ENCODE measurements around the gene UNC45A. TPM values are rescaled to one million over a fixed set of nuclear protein-coding genes. Genes with fewer than 3 reads are reported as not detected.
A peak's percentile ranks its signal among the peaks of the same experiment; 100 is the strongest.

UNC45A gene
- total RNA-seq, 1 experiment from 2014 or later, result 68.4 TPM

- BruUV-seq (replicated peaks), result no TSS peak
- H3K9ac ChIP-seq (ENCODE audit: low read length), result no peak overlapping the region
- no peak overlapping the region for H3K4me2 ChIP-seq (ENCODE audit: low read length)
- intact Hi-C loops (cut with micrococcal nuclease), result no loop called here
- no peaks in the 10 kb centered on the region for H3K27me3 ChIP-seq (ENCODE audit: low read length)
- H3K79me2 ChIP-seq (ENCODE audit: low read length), result peaks cover 10% of the 10 kb centered on the region
- TF ChIP-seq EZH2phosphoT487 (IDR thresholded peaks at IDR 0.05; ENCODE audit: borderline replicate concordance, low read length) (no peak), CTCF (conservative IDR thresholded peaks at IDR 0.05; ENCODE audit: low read depth, low read length) (no peak), EZH2 (IDR thresholded peaks at IDR 0.05; ENCODE audit: low read length, unreplicated experiment) (no peak)
- no peaks in the 10 kb centered on the region for H3K9me3 ChIP-seq (ENCODE audit: low read length)
- H4K20me1 ChIP-seq (ENCODE audit: low read length), result no peaks in the 10 kb centered on the region
- H3K36me3 ChIP-seq (ENCODE audit: low read depth, low read length), result peaks cover 16% of the 10 kb centered on the region
- H3K4me3 ChIP-seq (ENCODE audit: low read length), result no peak overlapping the region
- H2AFZ ChIP-seq (ENCODE audit: low read length), result 0 out of 2 replicates have a peak overlapping the region, but pooled peaks have one; percentile 91
- H3F3A ChIP-seq (ENCODE audit: low read length, unreplicated experiment), result no peaks in the 10 kb centered on the region
- ChIA-PET CTCF (no interaction called here), POLR2A (ENCODE audit: unreplicated experiment) (no interaction called here)
- H3K4me1 ChIP-seq (ENCODE audit: insufficient read depth, low read length), result peaks cover 29% of the 10 kb centered on the region
- no peak for DNase-seq
- H3K9me2 ChIP-seq (replicated peaks; ENCODE audit: low read length), result no peaks in the 10 kb centered on the region
- no peak for ATAC-seq
- H3K27ac ChIP-seq (ENCODE audit: low read length), result no peak overlapping the region
Observed at GRCh38 chr15:90953947-90954711, 19.0 kb downstream of the UNC45A start.

GRCh38 chr15:90954712-90955623, 19.9 kb downstream of the UNC45A start, which contains the start of gene RCCD1:
RCCD1 (plus strand) TSS chr15:90954884; CDS start chr15:90956735, 1,851 bp downstream.
- TSS peak; percentile 14 for BruUV-seq (replicated peaks)
- Histone ChIP-seq H3K9me3 (ENCODE audit: low read length) (no peaks in the 10 kb centered on the region), H3K4me2 (ENCODE audit: low read length) (peak within 1 kb of the TSS; percentile 82), H3K9ac (ENCODE audit: low read length) (peak within 1 kb of the TSS; percentile 83), H3K36me3 (ENCODE audit: low read depth, low read length) (peaks cover 14% of the 10 kb centered on the region), H3K4me3 (ENCODE audit: low read length) (peak within 1 kb of the TSS; percentile 77), H3K4me1 (ENCODE audit: insufficient read depth, low read length) (peaks cover 21% of the 10 kb centered on the region), H4K20me1 (ENCODE audit: low read length) (no peaks in the 10 kb centered on the region), H3K27me3 (ENCODE audit: low read length) (no peaks in the 10 kb centered on the region), H3F3A (ENCODE audit: low read length, unreplicated experiment) (no peaks in the 10 kb centered on the region), H2AFZ (ENCODE audit: low read length) (peak within 1 kb of the TSS; percentile 91), H3K27ac (ENCODE audit: low read length) (peak within 1 kb of the TSS; percentile 86), H3K9me2 (replicated peaks; ENCODE audit: low read length) (no peaks in the 10 kb centered on the region), H3K79me2 (ENCODE audit: low read length) (peaks cover 10% of the 10 kb centered on the region)
- intact Hi-C loops (cut with micrococcal nuclease), result loop anchor here (5.0 kb wide), 2 partner anchors 37 to 67 kb away; partner anchors contain the start of genes PRC1 and VPS33B
- POLR2A ChIA-PET (ENCODE audit: unreplicated experiment), result no interaction called here
- DNase-seq, result peak; percentile 83
- ATAC-seq, result peak; percentile 47
- no peak for TF ChIP-seq EZH2phosphoT487 (IDR thresholded peaks at IDR 0.05; ENCODE audit: borderline replicate concordance, low read length)
- no peak for TF ChIP-seq EZH2 (IDR thresholded peaks at IDR 0.05; ENCODE audit: low read length, unreplicated experiment)
- no peak for TF ChIP-seq CTCF (conservative IDR thresholded peaks at IDR 0.05; ENCODE audit: low read depth, low read length)
- CTCF ChIA-PET, result no interaction called here
